Measurements from ENCODE around the gene HEBP1.

The HEBP1 gene

GRCh38 chr12:12974211-12974610 lies 25.9 kb downstream of the HEBP1 start:
- Mint-ChIP-seq H3K27ac (no peak overlapping the region), H3K36me3 (ENCODE audit: low read depth) (peaks cover 27% of the 10 kb centered on the region), H3K27me3 (ENCODE audit: low read depth) (no peaks in the 10 kb centered on the region), H3K4me1 (ENCODE audit: low read depth) (no peaks in the 10 kb centered on the region), H3K4me3 (no peak overlapping the region), H3K9me3 (peaks cover 12% of the 10 kb centered on the region)
- DNase-seq (ENCODE audit: low spot score) = no peak

GRCh38 chr12:12973019-12973418 lies 27.0 kb downstream of the HEBP1 start:
- DNase-seq (ENCODE audit: low spot score) = no peak
- H3K4me3 Mint-ChIP-seq = no peak overlapping the region
- no peak overlapping the region for H3K27ac Mint-ChIP-seq
- H3K4me1 Mint-ChIP-seq (ENCODE audit: low read depth) = no peaks in the 10 kb centered on the region
- H3K36me3 Mint-ChIP-seq (ENCODE audit: low read depth) = peaks cover 27% of the 10 kb centered on the region
- H3K27me3 Mint-ChIP-seq (ENCODE audit: low read depth) = peaks cover 2% of the 10 kb centered on the region
- peaks cover 12% of the 10 kb centered on the region for H3K9me3 Mint-ChIP-seq

- no peak overlapping the region for H3K4me3 Mint-ChIP-seq
- DNase-seq (ENCODE audit: low spot score) = no peak
- no peaks in the 10 kb centered on the region for H3K36me3 Mint-ChIP-seq (ENCODE audit: low read depth)
These were observed 34.2 kb downstream of the HEBP1 start for GRCh38 chr12:12965836-12966235.

GRCh38 chr12:12964255-12964654 lies 35.8 kb downstream of the HEBP1 start:
- Mint-ChIP-seq H3K36me3 (ENCODE audit: low read depth) (no peaks in the 10 kb centered on the region), H3K4me3 (no peak overlapping the region), H3K9me3 (peaks cover 14% of the 10 kb centered on the region), H3K27ac (no peak overlapping the region), H3K27me3 (ENCODE audit: low read depth) (peaks cover 2% of the 10 kb centered on the region), H3K4me1 (ENCODE audit: low read depth) (peaks cover 7% of the 10 kb centered on the region)
- no peak for DNase-seq (ENCODE audit: low spot score)

More at GRCh38 chr12:12965836-12966235, 34.2 kb downstream of the HEBP1 start:
- no peak overlapping the region for H3K27ac Mint-ChIP-seq
- peaks cover 14% of the 10 kb centered on the region for H3K9me3 Mint-ChIP-seq
- H3K27me3 Mint-ChIP-seq (ENCODE audit: low read depth) = peaks cover 2% of the 10 kb centered on the region
- peaks cover 7% of the 10 kb centered on the region for H3K4me1 Mint-ChIP-seq (ENCODE audit: low read depth)

- Mint-ChIP-seq H3K27me3 (ENCODE audit: low read depth) (peaks cover 4% of the 10 kb centered on the region), H3K27ac (no peak overlapping the region), H3K4me3 (no peak overlapping the region), H3K4me1 (ENCODE audit: low read depth) (peaks cover 7% of the 10 kb centered on the region), H3K9me3 (peaks cover 14% of the 10 kb centered on the region), H3K36me3 (ENCODE audit: low read depth) (no peaks in the 10 kb centered on the region)
- no peak for DNase-seq (ENCODE audit: low spot score)
These were observed 39.3 kb downstream of the HEBP1 start for GRCh38 chr12:12960639-12961209.

- Mint-ChIP-seq H3K27me3 (ENCODE audit: low read depth) (peaks cover 4% of the 10 kb centered on the region), H3K9me3 (peaks cover 6% of the 10 kb centered on the region), H3K27ac (no peak overlapping the region), H3K4me1 (ENCODE audit: low read depth) (peaks cover under 1% of the 10 kb centered on the region), H3K4me3 (no peak overlapping the region), H3K36me3 (ENCODE audit: low read depth) (no peaks in the 10 kb centered on the region)
- no peak for DNase-seq (ENCODE audit: low spot score)
These were observed 41.2 kb downstream of the HEBP1 start for GRCh38 chr12:12958886-12959285.

GRCh38 chr12:12954878-12955625 lies 45.0 kb downstream of the HEBP1 start:
- Mint-ChIP-seq H3K4me3 (no peak overlapping the region), H3K27me3 (ENCODE audit: low read depth) (peaks cover 6% of the 10 kb centered on the region), H3K4me1 (ENCODE audit: low read depth) (no peaks in the 10 kb centered on the region), H3K9me3 (no peaks in the 10 kb centered on the region), H3K36me3 (ENCODE audit: low read depth) (no peaks in the 10 kb centered on the region), H3K27ac (no peak overlapping the region)
- no peak for DNase-seq (ENCODE audit: low spot score)

GRCh38 chr12:12954356-12954755 lies 45.7 kb downstream of the HEBP1 start:
- no peak overlapping the region for H3K4me3 Mint-ChIP-seq
- peaks cover 10% of the 10 kb centered on the region for H3K27me3 Mint-ChIP-seq (ENCODE audit: low read depth)
- H3K4me1 Mint-ChIP-seq (ENCODE audit: low read depth) = no peaks in the 10 kb centered on the region
- no peak for DNase-seq (ENCODE audit: low spot score)
- no peaks in the 10 kb centered on the region for H3K36me3 Mint-ChIP-seq (ENCODE audit: low read depth)
- no peaks in the 10 kb centered on the region for H3K9me3 Mint-ChIP-seq
- H3K27ac Mint-ChIP-seq = no peak overlapping the region

- Mint-ChIP-seq H3K27ac (no peak within 1 kb of the TSS), H3K36me3 (ENCODE audit: low read depth) (no peaks in the 10 kb centered on the region), H3K27me3 (ENCODE audit: low read depth) (peaks cover 7% of the 10 kb centered on the region), H3K4me3 (no peak within 1 kb of the TSS), H3K4me1 (ENCODE audit: low read depth) (no peaks in the 10 kb centered on the region), H3K9me3 (no peaks in the 10 kb centered on the region)
- no peak for DNase-seq (ENCODE audit: low spot score)
These were observed 48.0 kb downstream of the HEBP1 start, which contains the start of gene GPRC5D for GRCh38 chr12:12952036-12952435. Gene GPRC5D (minus strand): TSS chr12:12952170. CDS start chr12:12950384, 1,786 bp downstream.

GRCh38 chr12:12951504-12951903 lies 48.6 kb downstream of the HEBP1 start:
- Mint-ChIP-seq H3K9me3 (no peaks in the 10 kb centered on the region), H3K27ac (no peak overlapping the region), H3K4me3 (no peak overlapping the region), H3K36me3 (ENCODE audit: low read depth) (no peaks in the 10 kb centered on the region), H3K27me3 (ENCODE audit: low read depth) (peaks cover 7% of the 10 kb centered on the region), H3K4me1 (ENCODE audit: low read depth) (no peaks in the 10 kb centered on the region)
- no peak for DNase-seq (ENCODE audit: low spot score)

GRCh38 chr12:12947902-12948301 lies 52.2 kb downstream of the HEBP1 start:
- no peak for DNase-seq (ENCODE audit: low spot score)
- H3K4me3 Mint-ChIP-seq = no peak overlapping the region
- no peaks in the 10 kb centered on the region for H3K4me1 Mint-ChIP-seq (ENCODE audit: low read depth)
- H3K27ac Mint-ChIP-seq = no peak overlapping the region
- no peaks in the 10 kb centered on the region for H3K36me3 Mint-ChIP-seq (ENCODE audit: low read depth)
- no peaks in the 10 kb centered on the region for H3K9me3 Mint-ChIP-seq
- peaks cover 16% of the 10 kb centered on the region for H3K27me3 Mint-ChIP-seq (ENCODE audit: low read depth)

GRCh38 chr12:12946686-12947355 lies 53.2 kb downstream of the HEBP1 start:
- peaks cover 16% of the 10 kb centered on the region for H3K27me3 Mint-ChIP-seq (ENCODE audit: low read depth)
- no peak for DNase-seq (ENCODE audit: low spot score)

GRCh38 chr12:12945591-12945990 lies 54.5 kb downstream of the HEBP1 start:
- H3K9me3 Mint-ChIP-seq = no peaks in the 10 kb centered on the region
- peaks cover 16% of the 10 kb centered on the region for H3K27me3 Mint-ChIP-seq (ENCODE audit: low read depth)
- H3K4me1 Mint-ChIP-seq (ENCODE audit: low read depth) = no peaks in the 10 kb centered on the region
- no peak overlapping the region for H3K4me3 Mint-ChIP-seq
- no peak for DNase-seq (ENCODE audit: low spot score)
- no peak overlapping the region for H3K27ac Mint-ChIP-seq
- H3K36me3 Mint-ChIP-seq (ENCODE audit: low read depth) = no peaks in the 10 kb centered on the region

More at GRCh38 chr12:12946686-12947355, 53.2 kb downstream of the HEBP1 start:
- no peaks in the 10 kb centered on the region for H3K4me1 Mint-ChIP-seq (ENCODE audit: low read depth)
- H3K27ac Mint-ChIP-seq = no peak overlapping the region
- no peaks in the 10 kb centered on the region for H3K9me3 Mint-ChIP-seq
- no peak overlapping the region for H3K4me3 Mint-ChIP-seq
- no peaks in the 10 kb centered on the region for H3K36me3 Mint-ChIP-seq (ENCODE audit: low read depth)

- H3K4me3 Mint-ChIP-seq = no peak overlapping the region
- H3K27me3 Mint-ChIP-seq (ENCODE audit: low read depth) = peaks cover 13% of the 10 kb centered on the region
- H3K36me3 Mint-ChIP-seq (ENCODE audit: low read depth) = no peaks in the 10 kb centered on the region
- H3K27ac Mint-ChIP-seq = no peak overlapping the region
- no peaks in the 10 kb centered on the region for H3K4me1 Mint-ChIP-seq (ENCODE audit: low read depth)
- H3K9me3 Mint-ChIP-seq = no peaks in the 10 kb centered on the region
- no peak for DNase-seq (ENCODE audit: low spot score)
These were observed 56.3 kb downstream of the HEBP1 start for GRCh38 chr12:12943586-12944260.
